Smooth muscle cell (in vitro differentiated cells): Measurements from ENCODE around the gene SDS. TPM values are rescaled to one million over a fixed set of nuclear protein-coding genes. Genes with fewer than 3 reads are reported as not detected.

Experiments used
- DNase-seq: peaks from one replicate; lab custom pipeline; 2025; ENCODE audit not compliant: unreplicated experiment; lab: John Stamatoyannopoulos, UW
- H2AFZ ChIP-seq: fragments of 200-600 bp; sonication (generic); 2 replicates; pipeline ENCODE4 v1.6.0; 2016; ENCODE audit warnings: antibody characterized with exemption, low read depth, mild to moderate bottlenecking
- H3F3A ChIP-seq: fragments of 200-600 bp; sonication (generic); 2 replicates; pipeline ENCODE4 v1.6.0; 2017; ENCODE audit warnings: antibody characterized with exemption, low read depth
- H3K27ac ChIP-seq: fragments of 200-600 bp; sonication (generic); 2 replicates; pipeline ENCODE4 v1.5.1; 2016; ENCODE audit warnings: low read depth, mild to moderate bottlenecking
- H3K27me3 ChIP-seq: fragments of 200-600 bp; sonication (generic); 2 replicates; pipeline ENCODE4 v1.6.1; 2016; ENCODE audit warnings: low read depth, mild to moderate bottlenecking
- H3K36me3 ChIP-seq: fragments of 200-600 bp; sonication (generic); 2 replicates; pipeline ENCODE4 v1.5.1; 2016; ENCODE audit warnings: low read depth
- H3K4me1 ChIP-seq: fragments of 200-600 bp; sonication (generic); 2 replicates; pipeline ENCODE4 v1.5.1; 2016; ENCODE audit warnings: low read depth
- H3K4me2 ChIP-seq: fragments of 200-600 bp; sonication (generic); 2 replicates; pipeline ENCODE4 v1.6.0; 2016; ENCODE audit warnings: mild to moderate bottlenecking
- H3K4me3 ChIP-seq: fragments of 200-600 bp; sonication (generic); 2 replicates; pipeline ENCODE4 v1.5.1; 2016; ENCODE audit warnings: mild to moderate bottlenecking
- H3K79me2 ChIP-seq: fragments of 200-600 bp; sonication (generic); 2 replicates; pipeline ENCODE4 v1.6.0; 2016; ENCODE audit warnings: low read depth, mild to moderate bottlenecking
- H3K9ac ChIP-seq: fragments of 200-600 bp; sonication (generic); 2 replicates; pipeline ENCODE4 v1.6.0; 2016; ENCODE audit warnings: low read depth
- H3K9me3 ChIP-seq: fragments of 200-600 bp; sonication (generic); replicated peaks from 2 replicates; pipeline ENCODE4 v1.5.1; 2016; ENCODE audit warnings: low read depth
- H4K20me1 ChIP-seq: fragments of 200-600 bp; sonication (generic); 2 replicates; pipeline ENCODE4 v1.6.0; 2016; ENCODE audit warnings: low read depth
- WGBS: methylation state at CpG from one replicate; pipeline ENCODE4 v1.1.7; 2016; ENCODE audit warnings: low lambda C conversion rate; 5-methylcytosine and 5-hydroxymethylcytosine counted together
- polyA plus RNA-seq: library from polyadenylated mRNA; unstranded; fragments of >200 nt; fragmentation: Nextera tagmentation; extraction: Ambion mirVana; gene quantifications from 2 replicates; pipeline ENCODE4 v1.2.1, GENCODE V29; 2016
- total RNA-seq: library from RNA; depleted of rRNA; stranded (reverse); fragments of >200 nt; gene quantifications from 2 replicates; pipeline ENCODE4 v1.2.3, GENCODE V29; 2014
- TF ChIP-seq, protein P1 (sequence below): fragments of 200-600 bp; sonication (generic); IDR thresholded peaks from 2 replicates; pipeline ENCODE4 v1.5.1; 2017; ENCODE audit warnings: borderline replicate concordance, mild to moderate bottlenecking, antibody characterized with exemption; ENCODE audit not compliant: insufficient read depth, poor library complexity, severe bottlenecking

SDS gene
- total and polyA plus RNA-seq, 2 experiments from 2014 or later: not detected

- H3K4me1 ChIP-seq: no peaks in the 10 kb centered on the region
Measured at GRCh38 chr12:113400362-113400761, 3.3 kb downstream of the SDS start.

GRCh38 chr12:113399490-113399889 is 4.2 kb downstream of the SDS start:
- 95% methylated on average over 12 of the region's 12 CpGs for WGBS

More at GRCh38 chr12:113400362-113400761, 3.3 kb downstream of the SDS start:
- no peak for DNase-seq
- H3K4me2 ChIP-seq: no peak overlapping the region
- H3F3A ChIP-seq: no peaks in the 10 kb centered on the region
- H3K79me2 ChIP-seq: no peaks in the 10 kb centered on the region
- H3K9me3 ChIP-seq: no peaks in the 10 kb centered on the region
- no peak overlapping the region for H3K9ac ChIP-seq
- H3K27ac ChIP-seq: no peak overlapping the region
- no peaks in the 10 kb centered on the region for H4K20me1 ChIP-seq
- 89% methylated on average over 4 of the region's 4 CpGs for WGBS
- no peaks in the 10 kb centered on the region for H3K27me3 ChIP-seq
- H2AFZ ChIP-seq: no peak overlapping the region
- TF ChIP-seq, protein P1, sequence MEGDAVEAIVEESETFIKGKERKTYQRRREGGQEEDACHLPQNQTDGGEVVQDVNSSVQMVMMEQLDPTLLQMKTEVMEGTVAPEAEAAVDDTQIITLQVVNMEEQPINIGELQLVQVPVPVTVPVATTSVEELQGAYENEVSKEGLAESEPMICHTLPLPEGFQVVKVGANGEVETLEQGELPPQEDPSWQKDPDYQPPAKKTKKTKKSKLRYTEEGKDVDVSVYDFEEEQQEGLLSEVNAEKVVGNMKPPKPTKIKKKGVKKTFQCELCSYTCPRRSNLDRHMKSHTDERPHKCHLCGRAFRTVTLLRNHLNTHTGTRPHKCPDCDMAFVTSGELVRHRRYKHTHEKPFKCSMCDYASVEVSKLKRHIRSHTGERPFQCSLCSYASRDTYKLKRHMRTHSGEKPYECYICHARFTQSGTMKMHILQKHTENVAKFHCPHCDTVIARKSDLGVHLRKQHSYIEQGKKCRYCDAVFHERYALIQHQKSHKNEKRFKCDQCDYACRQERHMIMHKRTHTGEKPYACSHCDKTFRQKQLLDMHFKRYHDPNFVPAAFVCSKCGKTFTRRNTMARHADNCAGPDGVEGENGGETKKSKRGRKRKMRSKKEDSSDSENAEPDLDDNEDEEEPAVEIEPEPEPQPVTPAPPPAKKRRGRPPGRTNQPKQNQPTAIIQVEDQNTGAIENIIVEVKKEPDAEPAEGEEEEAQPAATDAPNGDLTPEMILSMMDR: no peak
- H3K36me3 ChIP-seq: no peaks in the 10 kb centered on the region
- no peak overlapping the region for H3K4me3 ChIP-seq

DNA sequence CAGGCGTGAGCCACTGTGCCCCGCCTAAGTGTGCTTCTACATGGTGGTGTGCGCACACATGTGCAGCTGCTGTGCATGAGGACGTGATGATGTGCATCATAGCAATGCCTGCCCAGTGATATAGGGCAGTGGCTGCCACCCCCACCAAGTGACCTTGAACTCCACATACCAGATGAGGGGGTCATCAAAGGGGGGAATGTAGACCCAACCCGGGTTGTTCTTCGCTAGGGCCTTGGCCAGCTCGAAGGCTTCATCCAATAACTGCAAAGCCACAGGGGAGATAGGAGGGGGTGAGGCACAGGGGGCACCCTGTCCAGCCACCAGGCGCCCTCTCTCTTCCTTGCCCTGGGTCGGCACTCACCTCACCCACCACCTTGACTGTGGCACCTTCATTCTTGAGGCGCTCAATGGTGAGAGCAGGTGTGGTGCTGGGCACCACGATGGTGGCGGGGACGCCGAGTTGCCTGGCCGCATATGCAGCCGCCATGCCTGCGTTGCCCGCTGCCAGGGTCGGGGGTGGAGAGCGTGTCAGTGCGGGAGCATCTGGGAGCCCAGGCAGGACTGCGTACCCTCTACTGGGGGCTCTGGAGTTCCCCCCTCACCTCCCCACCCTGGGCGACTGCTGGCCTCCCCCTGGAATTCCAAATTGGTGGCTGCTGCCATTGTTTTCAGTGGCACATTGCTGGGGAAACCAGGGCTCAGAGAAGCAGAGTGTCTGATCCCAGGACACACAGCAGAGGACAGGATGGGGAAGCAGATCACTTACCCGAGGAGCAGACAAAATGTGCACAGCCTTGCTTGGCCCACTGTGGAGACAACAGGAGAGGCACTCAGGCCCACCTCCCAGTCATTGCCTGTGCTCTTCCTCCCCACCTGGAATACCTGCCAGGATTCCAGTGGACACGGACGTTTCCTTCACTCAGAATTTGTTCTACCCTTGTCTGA is 5.1 kb downstream of the SDS start:
- Histone ChIP-seq H4K20me1 (no peaks in the 10 kb centered on the region), H3K79me2 (no peaks in the 10 kb centered on the region), H3K9ac (no peak overlapping the region), H3K27me3 (no peaks in the 10 kb centered on the region), H3K4me1 (no peaks in the 10 kb centered on the region), H3K27ac (no peak overlapping the region), H3F3A (no peaks in the 10 kb centered on the region), H2AFZ (no peak overlapping the region), H3K9me3 (no peaks in the 10 kb centered on the region), H3K4me2 (no peak overlapping the region), H3K36me3 (no peaks in the 10 kb centered on the region), H3K4me3 (no peak overlapping the region)
- DNase-seq: no peak
- TF ChIP-seq, protein P1: no peak
- 89% methylated on average over 26 of the region's 26 CpGs for WGBS

More at GRCh38 chr12:113399490-113399889, 4.2 kb downstream of the SDS start:
- no peaks in the 10 kb centered on the region for H3F3A ChIP-seq
- H3K27ac ChIP-seq: no peak overlapping the region
- H3K36me3 ChIP-seq: no peaks in the 10 kb centered on the region
- no peaks in the 10 kb centered on the region for H4K20me1 ChIP-seq
- H3K4me1 ChIP-seq: no peaks in the 10 kb centered on the region
- no peak overlapping the region for H3K4me2 ChIP-seq
- H3K9me3 ChIP-seq: no peaks in the 10 kb centered on the region
- TF ChIP-seq, protein P1: no peak
- H3K27me3 ChIP-seq: no peaks in the 10 kb centered on the region
- DNase-seq: no peak
- H3K9ac ChIP-seq: no peak overlapping the region
- H2AFZ ChIP-seq: no peak overlapping the region
- no peaks in the 10 kb centered on the region for H3K79me2 ChIP-seq
- H3K4me3 ChIP-seq: no peak overlapping the region
